Activated T-helper 17 cell treated with anti-CD3 and anti-CD28 coated beads, Interleukin-2, amount 50 U/mL, for 72 hours (primary cell): ENCODE measurements around the gene ECPAS. TPM values are rescaled to one million over a fixed set of nuclear protein-coding genes. Genes with fewer than 3 reads are reported as not detected.
A peak's percentile ranks its signal among the peaks of the same experiment; 100 is the strongest.

Source experiments
- ATAC-seq: fragments of 150-1000 bp; cut with Tn5 transposase; replicated peaks from 2 replicates; pipeline ENCODE4 v1.10.0; 2021; ENCODE audit warnings: mild to moderate bottlenecking, moderate library complexity
- H3K27ac Mint-ChIP-seq: one replicate; pipeline ENCODE4 v1.8.0; 2022; ENCODE audit warnings: mixed read lengths
- H3K27me3 Mint-ChIP-seq: one replicate; pipeline ENCODE4 v1.8.0; 2022; ENCODE audit warnings: mixed read lengths
- H3K36me3 Mint-ChIP-seq: one replicate; pipeline ENCODE4 v1.8.0; 2022; ENCODE audit warnings: low read depth, mild to moderate bottlenecking, mixed read lengths
- H3K4me1 Mint-ChIP-seq: one replicate; pipeline ENCODE4 v1.8.0; 2022; ENCODE audit warnings: mixed read lengths
- H3K4me3 Mint-ChIP-seq: one replicate; pipeline ENCODE4 v1.8.0; 2022; ENCODE audit warnings: mild to moderate bottlenecking, mixed read lengths
- H3K9me3 Mint-ChIP-seq: one replicate; pipeline ENCODE4 v1.8.0; 2022; ENCODE audit warnings: mixed read lengths
- total RNA-seq, 2 donors: library from RNA; stranded (reverse); gene quantifications; one replicate each; pipeline ENCODE4 v1.2.3, GENCODE V29; 2022

ECPAS gene
- total RNA-seq, 2 donors from 2014 or later: 77.4 to 103 TPM

GRCh38 chr9:111484572-111484894 is 350 bp upstream of the ECPAS start:
- H3K27ac Mint-ChIP-seq: peak overlapping the region; percentile 82
- H3K36me3 Mint-ChIP-seq: peaks cover 10% of the 10 kb centered on the region
- no peaks in the 10 kb centered on the region for H3K9me3 Mint-ChIP-seq
- peak; percentile 8 for ATAC-seq
- H3K27me3 Mint-ChIP-seq: peaks cover 3% of the 10 kb centered on the region
- H3K4me3 Mint-ChIP-seq: peak overlapping the region; percentile 85
- peaks cover 15% of the 10 kb centered on the region for H3K4me1 Mint-ChIP-seq

GRCh38 chr9:111483439-111483857 is 735 bp downstream of the ECPAS start:
- Mint-ChIP-seq H3K4me1 (peaks cover 22% of the 10 kb centered on the region), H3K9me3 (no peaks in the 10 kb centered on the region), H3K4me3 (no peak overlapping the region), H3K27me3 (no peaks in the 10 kb centered on the region), H3K36me3 (peaks cover 10% of the 10 kb centered on the region), H3K27ac (no peak overlapping the region)
- ATAC-seq: peak; percentile 40

- peak overlapping the region; percentile 83 for H3K4me3 Mint-ChIP-seq
These were observed 1.3 kb downstream of the ECPAS start for GRCh38 chr9:111482694-111483438.

GRCh38 chr9:111481885-111482636 is 2.1 kb downstream of the ECPAS start:
- H3K27me3 Mint-ChIP-seq: no peaks in the 10 kb centered on the region
- peak overlapping the region; percentile 83 for H3K4me3 Mint-ChIP-seq
- H3K4me1 Mint-ChIP-seq: peaks cover 28% of the 10 kb centered on the region

More at GRCh38 chr9:111482694-111483438, 1.3 kb downstream of the ECPAS start:
- peaks cover 10% of the 10 kb centered on the region for H3K36me3 Mint-ChIP-seq
- H3K4me1 Mint-ChIP-seq: peaks cover 22% of the 10 kb centered on the region
- H3K27me3 Mint-ChIP-seq: no peaks in the 10 kb centered on the region
- H3K9me3 Mint-ChIP-seq: no peaks in the 10 kb centered on the region
- peak; percentile 48 for ATAC-seq
- peak overlapping the region; percentile 76 for H3K27ac Mint-ChIP-seq

GRCh38 chr9:111477677-111478076 is 6.5 kb downstream of the ECPAS start:
- Mint-ChIP-seq H3K36me3 (peaks cover 20% of the 10 kb centered on the region), H3K27ac (no peak overlapping the region), H3K4me3 (no peak overlapping the region), H3K4me1 (peaks cover 40% of the 10 kb centered on the region), H3K9me3 (no peaks in the 10 kb centered on the region), H3K27me3 (no peaks in the 10 kb centered on the region)
- no peak for ATAC-seq

More at GRCh38 chr9:111481885-111482636, 2.1 kb downstream of the ECPAS start:
- H3K27ac Mint-ChIP-seq: peak overlapping the region; percentile 76
- peaks cover 10% of the 10 kb centered on the region for H3K36me3 Mint-ChIP-seq
- no peak for ATAC-seq
- H3K9me3 Mint-ChIP-seq: no peaks in the 10 kb centered on the region

GRCh38 chr9:111475195-111475594 is 9.0 kb downstream of the ECPAS start:
- H3K36me3 Mint-ChIP-seq: peaks cover 28% of the 10 kb centered on the region
- H3K27me3 Mint-ChIP-seq: no peaks in the 10 kb centered on the region
- no peak overlapping the region for H3K27ac Mint-ChIP-seq
- peaks cover 38% of the 10 kb centered on the region for H3K4me1 Mint-ChIP-seq
- no peaks in the 10 kb centered on the region for H3K9me3 Mint-ChIP-seq
- no peak for ATAC-seq
- no peak overlapping the region for H3K4me3 Mint-ChIP-seq

GRCh38 chr9:111474385-111474784 is 9.8 kb downstream of the ECPAS start:
- no peak overlapping the region for H3K4me3 Mint-ChIP-seq
- no peaks in the 10 kb centered on the region for H3K9me3 Mint-ChIP-seq
- peaks cover 38% of the 10 kb centered on the region for H3K4me1 Mint-ChIP-seq
- H3K27ac Mint-ChIP-seq: no peak overlapping the region
- no peaks in the 10 kb centered on the region for H3K27me3 Mint-ChIP-seq
- peaks cover 28% of the 10 kb centered on the region for H3K36me3 Mint-ChIP-seq
- ATAC-seq: no peak

GRCh38 chr9:111467778-111468367 is 16.3 kb downstream of the ECPAS start:
- Mint-ChIP-seq H3K9me3 (no peaks in the 10 kb centered on the region), H3K36me3 (peaks cover 29% of the 10 kb centered on the region), H3K4me1 (peaks cover 35% of the 10 kb centered on the region), H3K4me3 (no peak overlapping the region), H3K27me3 (no peaks in the 10 kb centered on the region), H3K27ac (peak overlapping the region; percentile 18)
- no peak for ATAC-seq

- Mint-ChIP-seq H3K4me1 (peaks cover 42% of the 10 kb centered on the region), H3K36me3 (peaks cover 19% of the 10 kb centered on the region), H3K27me3 (no peaks in the 10 kb centered on the region), H3K27ac (no peak overlapping the region), H3K4me3 (no peak overlapping the region), H3K9me3 (no peaks in the 10 kb centered on the region)
- no peak for ATAC-seq
These were observed 21.1 kb downstream of the ECPAS start for GRCh38 chr9:111463048-111463447.

GRCh38 chr9:111458139-111459009 is 25.8 kb downstream of the ECPAS start:
- Mint-ChIP-seq H3K9me3 (no peaks in the 10 kb centered on the region), H3K36me3 (peaks cover 10% of the 10 kb centered on the region), H3K4me3 (no peak overlapping the region), H3K27ac (no peak overlapping the region), H3K4me1 (peaks cover 48% of the 10 kb centered on the region), H3K27me3 (no peaks in the 10 kb centered on the region)
- ATAC-seq: no peak

- ATAC-seq: peak; percentile 84
These were observed 27.7 kb downstream of the ECPAS start for GRCh38 chr9:111456529-111456928.

GRCh38 chr9:111455638-111456037 is 28.5 kb downstream of the ECPAS start:
- Mint-ChIP-seq H3K27ac (peak overlapping the region; percentile 58), H3K4me1 (peaks cover 36% of the 10 kb centered on the region), H3K36me3 (peaks cover 13% of the 10 kb centered on the region), H3K9me3 (no peaks in the 10 kb centered on the region), H3K4me3 (no peak overlapping the region), H3K27me3 (no peaks in the 10 kb centered on the region)
- ATAC-seq: no peak

More at GRCh38 chr9:111456529-111456928, 27.7 kb downstream of the ECPAS start:
- Mint-ChIP-seq H3K4me1 (peaks cover 38% of the 10 kb centered on the region), H3K27me3 (no peaks in the 10 kb centered on the region), H3K27ac (peak overlapping the region; percentile 58), H3K4me3 (no peak overlapping the region), H3K36me3 (peaks cover 5% of the 10 kb centered on the region), H3K9me3 (no peaks in the 10 kb centered on the region)

GRCh38 chr9:111454751-111455150 is 29.4 kb downstream of the ECPAS start:
- no peak overlapping the region for H3K4me3 Mint-ChIP-seq
- no peak overlapping the region for H3K27ac Mint-ChIP-seq
- H3K27me3 Mint-ChIP-seq: no peaks in the 10 kb centered on the region
- H3K9me3 Mint-ChIP-seq: no peaks in the 10 kb centered on the region
- peaks cover 33% of the 10 kb centered on the region for H3K4me1 Mint-ChIP-seq
- ATAC-seq: no peak
- peaks cover 21% of the 10 kb centered on the region for H3K36me3 Mint-ChIP-seq

- ATAC-seq: no peak
- no peak overlapping the region for H3K27ac Mint-ChIP-seq
- peaks cover 41% of the 10 kb centered on the region for H3K36me3 Mint-ChIP-seq
- no peaks in the 10 kb centered on the region for H3K9me3 Mint-ChIP-seq
- H3K4me3 Mint-ChIP-seq: no peak overlapping the region
- H3K4me1 Mint-ChIP-seq: peaks cover 14% of the 10 kb centered on the region
- no peaks in the 10 kb centered on the region for H3K27me3 Mint-ChIP-seq
These were observed 32.6 kb downstream of the ECPAS start for GRCh38 chr9:111451570-111451969.
